HepG2 (cell line): ENCODE measurements around the gene GRK5. TPM values are rescaled to one million over a fixed set of nuclear protein-coding genes. Genes with fewer than 3 reads are reported as not detected.

Source experiments
- ATAC-seq: fragments of 200-7000 bp; cut with Tn5 transposase; 3 replicates; pipeline ENCODE4 v1.9.1; 2020; ENCODE audit warnings: mild to moderate bottlenecking, moderate library complexity
- BruUV-seq: library from RNA; stranded (reverse); fragments of 400-500 nt; replicated peaks from 2 replicates; lab custom pipeline; 2021; lab: Mats Ljungman, UMichigan
- CTCF ChIA-PET: fragments of 300-600 bp; formaldehyde crosslinking; extraction: SDS; loops from one replicate; lab custom pipeline; 2021; ENCODE audit warnings: low total read pairs, inconsistent platforms, low intra/inter-chr PET ratio; lab: Yijun Ruan, JAX
- POLR2A ChIA-PET: fragments of 350-600 bp; sonication (Branson Sonifier 250); formaldehyde crosslinking; loops from one replicate; lab custom pipeline; 2020; ENCODE audit warnings: antibody characterized with exemption, inconsistent platforms; lab: Yijun Ruan, JAX
- DNase-seq: peaks from one replicate; pipeline ENCODE4 v3.0.0-alpha.2; 2015; ENCODE audit warnings: low spot score
- FAIRE-seq: peaks from 3 replicates; lab custom pipeline; 2011; peaks lifted over from hg19 to GRCh38; lab: Jason Lieb, UNC
- H2AFZ ChIP-seq: one replicate; pipeline ENCODE4 v1.6.1; 2011; ENCODE audit warnings: low read length, inconsistent platforms
- H3K27ac ChIP-seq: fragments of 300-600 bp; 3 replicates; pipeline ENCODE4 v1.8.0; 2011; ENCODE audit warnings: mixed run types, mild to moderate bottlenecking, mixed read lengths, low read length, inconsistent platforms; ENCODE audit not compliant: insufficient read depth; ENCODE audit errors: extremely low read length
- H3K27me3 ChIP-seq, 2 experiments: fragments of 200-600 bp in 1 of 2; 2 replicates in 1 of 2; 3 replicates in 1 of 2; pipeline versions ENCODE4 v1.6.0 to v1.8.0; 2011; ENCODE audit warnings: low read length in 2 of 2, mild to moderate bottlenecking in 2 of 2, moderate library complexity in 2 of 2, inconsistent platforms in 1 of 2; ENCODE audit not compliant: insufficient read depth in 2 of 2, control insufficient read depth in 1 of 2
- H3K36me3 ChIP-seq, 2 experiments: fragments of 200-600 bp in 1 of 2; replicated peaks in 1 of 2; 2 replicates in 1 of 2; 3 replicates in 1 of 2; pipeline versions ENCODE4 v1.5.1 to v1.8.0; 2011; ENCODE audit warnings: low read length in 2 of 2, inconsistent platforms in 1 of 2; ENCODE audit not compliant: insufficient read depth in 2 of 2, control insufficient read depth in 1 of 2
- H3K4me1 ChIP-seq: 2 replicates; pipeline ENCODE4 v1.5.1; 2012; ENCODE audit warnings: low read length, inconsistent platforms; ENCODE audit not compliant: insufficient read depth
- H3K4me2 ChIP-seq: 2 replicates; pipeline ENCODE4 v1.6.0; 2011; ENCODE audit warnings: low read depth, low read length, inconsistent platforms
- H3K4me3 ChIP-seq, 3 experiments: fragments of 200-600 bp in 1 of 3; sonication (generic), shearing (Covaris generic) in 1 of 3; replicated peaks in 1 of 3; 2 replicates each; pipeline ENCODE4 v1.5.1; 2011 to 2016; ENCODE audit warnings: low read length in 3 of 3, inconsistent platforms in 2 of 3, low read depth in 2 of 3, mild to moderate bottlenecking in 2 of 3, control low read depth in 1 of 3, mixed read lengths in 1 of 3; ENCODE audit not compliant: insufficient read depth in 1 of 3
- H3K79me2 ChIP-seq: one replicate; pipeline ENCODE4 v1.6.1; 2011; ENCODE audit warnings: low read length, inconsistent platforms; ENCODE audit not compliant: insufficient read depth
- H3K9ac ChIP-seq: 2 replicates; pipeline ENCODE4 v1.6.0; 2011; ENCODE audit warnings: mild to moderate bottlenecking, low read depth, low read length, inconsistent platforms; ENCODE audit not compliant: insufficient read depth
- H3K9me3 ChIP-seq: 2 replicates; pipeline ENCODE4 v1.5.1; 2012; ENCODE audit warnings: mild to moderate bottlenecking, low read length
- H4K20me1 ChIP-seq: 2 replicates; pipeline ENCODE4 v1.6.0; 2011; ENCODE audit warnings: inconsistent platforms, mild to moderate bottlenecking, low read length, moderate library complexity; ENCODE audit not compliant: insufficient read depth
- HOXA5 ChIP-seq: sonication (generic); formaldehyde crosslinking; IDR thresholded peaks from 2 replicates; pipeline ENCODE4 v1.4.0; 2020; ENCODE audit warnings: missing genetic modification reagents
- NFKBIZ ChIP-seq: IDR thresholded peaks from 2 replicates; pipeline ENCODE4 v1.6.1; 2018; ENCODE audit warnings: missing genetic modification reagents, missing compliant biosample characterization
- NFYC ChIP-seq: IDR thresholded peaks from 2 replicates; pipeline ENCODE4 v1.6.1; 2016; ENCODE audit warnings: missing genetic modification reagents, missing compliant biosample characterization
- NR1H2 ChIP-seq: sonication (generic); formaldehyde crosslinking; IDR thresholded peaks from 2 replicates; pipeline ENCODE4 v1.8.1; 2022; ENCODE audit warnings: low read depth, missing genetic modification reagents, borderline replicate concordance
- SMAD1 ChIP-seq: sonication (generic); formaldehyde crosslinking; IDR thresholded peaks from 2 replicates; pipeline ENCODE4 v1.4.0; 2020; ENCODE audit warnings: missing genetic modification reagents, low read depth, mild to moderate bottlenecking, borderline replicate concordance
- ZNF232 ChIP-seq: sonication (generic); formaldehyde crosslinking; IDR thresholded peaks from 2 replicates; pipeline ENCODE4 v1.4.0; 2020; ENCODE audit warnings: missing genetic modification reagents, borderline replicate concordance
- ZNF7 ChIP-seq: IDR thresholded peaks from 2 replicates; pipeline ENCODE4 v1.6.1; 2016; ENCODE audit warnings: missing biosample characterization, missing genetic modification reagents
- ZNF883 ChIP-seq: sonication (generic); formaldehyde crosslinking; IDR thresholded peaks from 2 replicates; pipeline ENCODE4 v1.5.1; 2020; ENCODE audit warnings: mild to moderate bottlenecking, missing genetic modification reagents; ENCODE audit errors: not compliant biosample characterization
- WGBS: methylation state at CpG from one replicate; pipeline ENCODE4 v1.1.6; 2017; ENCODE audit warnings: low lambda C conversion rate; 5-methylcytosine and 5-hydroxymethylcytosine counted together
- in situ Hi-C: cut with HindIII; loops from 2 replicates; pipeline ENCODE4 v1.10.0; 2017; ENCODE audit warnings: low pct_unique_long_range_greater_than_20kb; ENCODE audit not compliant: extremely low pct_ligation_motif_present
- intact Hi-C: fragments of 100-400 bp; cut with micrococcal nuclease; formaldehyde crosslinking; loops from one replicate; pipeline ENCODE4 v1.10.0; 2022; ENCODE audit not compliant: unreplicated experiment
- polyA plus RNA-seq, 8 experiments: library from polyadenylated mRNA; depleted of rRNA in 3 of 8; stranded (reverse) in 7 of 8; unstranded in 1 of 8; fragments of >200 nt; fragmentation: Illumina TruSeq in 4 of 8; extraction: Trizol in 4 of 8; gene quantifications; 2 replicates each; pipeline versions ENCODE4 v1.2.1 to v1.2.3, GENCODE V29; 2011 to 2016; ENCODE audit warnings: low read depth in 4 of 8, missing spikeins in 1 of 8, mixed read lengths in 1 of 8; ENCODE audit not compliant: insufficient read depth in 1 of 8
- total RNA-seq, 5 experiments: library from RNA; depleted of rRNA; stranded (reverse); fragments of >200 nt; fragmentation: Illumina TruSeq; extraction: Trizol; gene quantifications; 2 replicates each; pipeline ENCODE4 v1.2.3, GENCODE V29; 2016; ENCODE audit warnings: low read depth in 1 of 5
- TF ChIP-seq, protein P1 (sequence below): sonication (generic); formaldehyde crosslinking; IDR thresholded peaks from 2 replicates; pipeline ENCODE4 v1.4.0; 2020; ENCODE audit warnings: mild to moderate bottlenecking, missing genetic modification reagents
- TF ChIP-seq, protein P2 (sequence below): sonication (generic); formaldehyde crosslinking; IDR thresholded peaks from 2 replicates; pipeline ENCODE4 v1.4.0; 2020; ENCODE audit warnings: missing genetic modification reagents, mild to moderate bottlenecking, borderline replicate concordance
- TF ChIP-seq, protein P3 (sequence below): sonication (generic); formaldehyde crosslinking; IDR thresholded peaks from 2 replicates; pipeline ENCODE4 v1.4.0; 2020; ENCODE audit warnings: mild to moderate bottlenecking, missing genetic modification reagents
- TF ChIP-seq, protein P4 (sequence below): sonication (generic); formaldehyde crosslinking; IDR thresholded peaks from 2 replicates; pipeline ENCODE4 v1.4.0; 2020; ENCODE audit warnings: missing genetic modification reagents
- TF ChIP-seq, protein P5 (sequence below): IDR thresholded peaks from 2 replicates; pipeline ENCODE4 v1.6.1; 2016; ENCODE audit warnings: missing compliant biosample characterization, missing genetic modification reagents, borderline replicate concordance
- TF ChIP-seq, protein P6 (sequence below): IDR thresholded peaks from 2 replicates; pipeline ENCODE4 v1.6.1; 2016; ENCODE audit warnings: missing compliant biosample characterization, missing genetic modification reagents, borderline replicate concordance

The GRK5 gene
- total and polyA plus RNA-seq, 2 of the 13 experiments (the other 11 are each of a cell fraction or from before 2014, with no cell fraction given): 10.4 to 12.6 TPM

DNA sequence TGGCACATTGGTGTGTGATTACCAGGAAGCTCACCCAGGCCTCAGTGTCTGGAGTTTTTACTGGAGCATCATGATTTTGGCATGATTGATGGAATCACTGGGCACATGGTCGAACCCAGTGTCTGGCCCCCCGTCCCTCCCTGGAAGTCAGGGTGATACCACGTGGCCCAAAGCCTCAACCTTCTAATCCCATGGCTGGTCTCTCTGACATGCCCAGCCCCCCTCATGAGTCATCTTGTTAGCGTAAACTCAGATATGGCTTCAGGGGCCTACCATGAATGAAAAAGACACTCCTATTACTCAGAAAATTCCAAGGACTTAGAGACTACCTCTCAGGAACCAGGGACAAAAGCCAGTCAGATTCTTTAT, 109.3 kb downstream of the GRK5 start:
- H3K9ac ChIP-seq: peak overlapping the region; percentile 70
- POLR2A ChIA-PET: interaction anchor here (1.0 to 5.2 kb wide), 7 partner anchors 19 to 203 kb away, joined by 3 to 46 read pairs (median 4); partner anchors contain the start of gene GRK5
- no peaks in the 10 kb centered on the region for H3K27me3 ChIP-seq
- DNase-seq (peak; percentile 89), ATAC-seq (peak; percentile 34; the same call in 2 of the 3 replicates), FAIRE-seq (no peak)
- H3K4me3 ChIP-seq: peak overlapping the region in 1 of 3 experiments; percentile 47; a peak in 3 of 6 replicates
- no peak overlapping the region for H2AFZ ChIP-seq
- WGBS: 0% methylated on average over 4 of the region's 4 CpGs
- intact Hi-C loops (loop anchor here (2.0 to 5.0 kb wide), 4 partner anchors 24 to 556 kb away; partner anchors contain the start of gene MCMBP), in situ Hi-C loops (no loop called here)
- H3K4me2 ChIP-seq: peak overlapping the region; percentile 82
- H3K4me1 ChIP-seq: peaks cover 84% of the 10 kb centered on the region
- CTCF ChIA-PET: no interaction called here
- BruUV-seq: TSS peak; percentile 89
- no peaks in the 10 kb centered on the region for H4K20me1 ChIP-seq
- H3K36me3 ChIP-seq: no peaks in the 10 kb centered on the region
- peak overlapping the region; percentile 95 for H3K27ac ChIP-seq
- H3K79me2 ChIP-seq: peaks cover 13% of the 10 kb centered on the region
- no peaks in the 10 kb centered on the region for H3K9me3 ChIP-seq
- TF ChIP-seq HOXA5 (CRISPR knock-in tag) (peak; percentile 68; the same call in 1 of the 2 replicates), SMAD1 (CRISPR knock-in tag) (no peak), NFKBIZ (CRISPR knock-in tag) (peak; percentile 35; the same call in 1 of the 2 replicates), ZNF232 (CRISPR knock-in tag) (peak; percentile 21; the same call in 1 of the 2 replicates), ZNF883 (CRISPR knock-in tag) (no peak), NFYC (no peak), NR1H2 (no peak), ZNF7 (CRISPR knock-in tag) (no peak)
- TF ChIP-seq, protein P1, sequence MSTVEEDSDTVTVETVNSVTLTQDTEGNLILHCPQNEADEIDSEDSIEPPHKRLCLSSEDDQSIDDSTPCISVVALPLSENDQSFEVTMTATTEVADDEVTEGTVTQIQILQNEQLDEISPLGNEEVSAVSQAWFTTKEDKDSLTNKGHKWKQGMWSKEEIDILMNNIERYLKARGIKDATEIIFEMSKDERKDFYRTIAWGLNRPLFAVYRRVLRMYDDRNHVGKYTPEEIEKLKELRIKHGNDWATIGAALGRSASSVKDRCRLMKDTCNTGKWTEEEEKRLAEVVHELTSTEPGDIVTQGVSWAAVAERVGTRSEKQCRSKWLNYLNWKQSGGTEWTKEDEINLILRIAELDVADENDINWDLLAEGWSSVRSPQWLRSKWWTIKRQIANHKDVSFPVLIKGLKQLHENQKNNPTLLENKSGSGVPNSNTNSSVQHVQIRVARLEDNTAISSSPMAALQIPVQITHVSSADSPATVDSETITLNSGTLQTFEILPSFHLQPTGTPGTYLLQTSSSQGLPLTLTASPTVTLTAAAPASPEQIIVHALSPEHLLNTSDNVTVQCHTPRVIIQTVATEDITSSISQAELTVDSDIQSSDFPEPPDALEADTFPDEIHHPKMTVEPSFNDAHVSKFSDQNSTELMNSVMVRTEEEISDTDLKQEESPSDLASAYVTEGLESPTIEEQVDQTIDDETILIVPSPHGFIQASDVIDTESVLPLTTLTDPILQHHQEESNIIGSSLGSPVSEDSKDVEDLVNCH (CRISPR knock-in tag): no peak
- TF ChIP-seq, protein P2, sequence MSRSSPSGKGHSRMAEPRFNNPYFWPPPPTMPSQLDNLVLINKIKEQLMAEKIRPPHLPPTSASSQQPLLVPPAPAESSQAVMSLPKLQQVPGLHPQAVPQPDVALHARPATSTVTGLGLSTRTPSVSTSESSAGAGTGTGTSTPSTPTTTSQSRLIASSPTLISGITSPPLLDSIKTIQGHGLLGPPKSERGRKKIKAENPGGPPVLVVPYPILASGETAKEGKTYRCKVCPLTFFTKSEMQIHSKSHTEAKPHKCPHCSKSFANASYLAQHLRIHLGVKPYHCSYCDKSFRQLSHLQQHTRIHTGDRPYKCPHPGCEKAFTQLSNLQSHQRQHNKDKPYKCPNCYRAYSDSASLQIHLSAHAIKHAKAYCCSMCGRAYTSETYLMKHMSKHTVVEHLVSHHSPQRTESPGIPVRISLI: no peak
- TF ChIP-seq, protein P3, sequence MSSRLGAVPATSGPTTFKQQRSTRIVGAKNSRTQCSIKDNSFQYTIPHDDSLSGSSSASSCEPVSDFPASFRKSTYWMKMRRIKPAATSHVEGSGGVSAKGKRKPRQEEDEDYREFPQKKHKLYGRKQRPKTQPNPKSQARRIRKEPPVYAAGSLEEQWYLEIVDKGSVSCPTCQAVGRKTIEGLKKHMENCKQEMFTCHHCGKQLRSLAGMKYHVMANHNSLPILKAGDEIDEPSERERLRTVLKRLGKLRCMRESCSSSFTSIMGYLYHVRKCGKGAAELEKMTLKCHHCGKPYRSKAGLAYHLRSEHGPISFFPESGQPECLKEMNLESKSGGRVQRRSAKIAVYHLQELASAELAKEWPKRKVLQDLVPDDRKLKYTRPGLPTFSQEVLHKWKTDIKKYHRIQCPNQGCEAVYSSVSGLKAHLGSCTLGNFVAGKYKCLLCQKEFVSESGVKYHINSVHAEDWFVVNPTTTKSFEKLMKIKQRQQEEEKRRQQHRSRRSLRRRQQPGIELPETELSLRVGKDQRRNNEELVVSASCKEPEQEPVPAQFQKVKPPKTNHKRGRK (CRISPR knock-in tag): no peak
- TF ChIP-seq, protein P4, sequence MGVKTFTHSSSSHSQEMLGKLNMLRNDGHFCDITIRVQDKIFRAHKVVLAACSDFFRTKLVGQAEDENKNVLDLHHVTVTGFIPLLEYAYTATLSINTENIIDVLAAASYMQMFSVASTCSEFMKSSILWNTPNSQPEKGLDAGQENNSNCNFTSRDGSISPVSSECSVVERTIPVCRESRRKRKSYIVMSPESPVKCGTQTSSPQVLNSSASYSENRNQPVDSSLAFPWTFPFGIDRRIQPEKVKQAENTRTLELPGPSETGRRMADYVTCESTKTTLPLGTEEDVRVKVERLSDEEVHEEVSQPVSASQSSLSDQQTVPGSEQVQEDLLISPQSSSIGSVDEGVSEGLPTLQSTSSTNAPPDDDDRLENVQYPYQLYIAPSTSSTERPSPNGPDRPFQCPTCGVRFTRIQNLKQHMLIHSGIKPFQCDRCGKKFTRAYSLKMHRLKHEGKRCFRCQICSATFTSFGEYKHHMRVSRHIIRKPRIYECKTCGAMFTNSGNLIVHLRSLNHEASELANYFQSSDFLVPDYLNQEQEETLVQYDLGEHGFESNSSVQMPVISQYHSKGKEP (CRISPR knock-in tag): no peak
- TF ChIP-seq, protein P5, sequence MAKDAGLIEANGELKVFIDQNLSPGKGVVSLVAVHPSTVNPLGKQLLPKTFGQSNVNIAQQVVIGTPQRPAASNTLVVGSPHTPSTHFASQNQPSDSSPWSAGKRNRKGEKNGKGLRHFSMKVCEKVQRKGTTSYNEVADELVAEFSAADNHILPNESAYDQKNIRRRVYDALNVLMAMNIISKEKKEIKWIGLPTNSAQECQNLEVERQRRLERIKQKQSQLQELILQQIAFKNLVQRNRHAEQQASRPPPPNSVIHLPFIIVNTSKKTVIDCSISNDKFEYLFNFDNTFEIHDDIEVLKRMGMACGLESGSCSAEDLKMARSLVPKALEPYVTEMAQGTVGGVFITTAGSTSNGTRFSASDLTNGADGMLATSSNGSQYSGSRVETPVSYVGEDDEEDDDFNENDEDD (CRISPR knock-in tag): peak; percentile 82
- TF ChIP-seq, protein P6, sequence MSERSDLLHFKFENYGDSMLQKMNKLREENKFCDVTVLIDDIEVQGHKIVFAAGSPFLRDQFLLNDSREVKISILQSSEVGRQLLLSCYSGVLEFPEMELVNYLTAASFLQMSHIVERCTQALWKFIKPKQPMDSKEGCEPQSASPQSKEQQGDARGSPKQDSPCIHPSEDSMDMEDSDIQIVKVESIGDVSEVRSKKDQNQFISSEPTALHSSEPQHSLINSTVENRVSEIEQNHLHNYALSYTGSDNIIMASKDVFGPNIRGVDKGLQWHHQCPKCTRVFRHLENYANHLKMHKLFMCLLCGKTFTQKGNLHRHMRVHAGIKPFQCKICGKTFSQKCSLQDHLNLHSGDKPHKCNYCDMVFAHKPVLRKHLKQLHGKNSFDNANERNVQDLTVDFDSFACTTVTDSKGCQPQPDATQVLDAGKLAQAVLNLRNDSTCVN (CRISPR knock-in tag): peak; percentile 55; the same call in 1 of the 2 replicates
